GM12878 (cell line): Measurements from ENCODE around the gene FAM217B. TPM values are rescaled to one million over a fixed set of nuclear protein-coding genes. Genes with fewer than 3 reads are reported as not detected.

ENCODE experiments used
- ATAC-seq: fragments of 200-7000 bp; cut with Tn5 transposase; 3 replicates; pipeline ENCODE4 v1.9.1; 2020; ENCODE audit warnings: mild to moderate bottlenecking, moderate library complexity
- BruUV-seq: library from RNA; stranded (reverse); fragments of 400-500 nt; replicated peaks from 2 replicates; lab custom pipeline; 2021; lab: Mats Ljungman, UMichigan
- CTCF ChIA-PET: fragments of 300-600 bp; sonication (Branson Sonifier 250); formaldehyde crosslinking; extraction: SDS; loops from one replicate; lab custom pipeline; 2021; ENCODE audit warnings: inconsistent platforms; lab: Yijun Ruan, JAX
- POLR2A ChIA-PET: fragments of 350-600 bp; formaldehyde crosslinking; extraction: SDS; loops from one replicate; lab custom pipeline; 2021; ENCODE audit warnings: inconsistent platforms; lab: Charles Lee
- RAD21 ChIA-PET: fragments of 300-600 bp; sonication (Branson Sonifier 250); formaldehyde crosslinking; loops from one replicate; lab custom pipeline; 2023; ENCODE audit warnings: antibody characterized with exemption; ENCODE audit not compliant: unreplicated experiment; lab: Charles Lee
- SMC1A ChIA-PET: fragments of 300-600 bp; sonication (Branson Sonifier 250); formaldehyde crosslinking; loops from one replicate; lab custom pipeline; 2023; ENCODE audit not compliant: unreplicated experiment, uncharacterized antibody; lab: Charles Lee
- DNase-seq: peaks from one replicate; pipeline ENCODE4 v3.0.0-alpha.2; 2011; ENCODE audit warnings: low read depth, low spot score
- FAIRE-seq: peaks from 3 replicates; lab custom pipeline; 2011; peaks lifted over from hg19 to GRCh38; lab: Jason Lieb, UNC
- H2AFZ ChIP-seq: 2 replicates; pipeline ENCODE4 v1.6.0; 2011; ENCODE audit warnings: low read depth, low read length, control low read depth; ENCODE audit not compliant: control insufficient read depth
- H3K27ac ChIP-seq: 2 replicates; pipeline ENCODE4 v1.5.1; 2011; ENCODE audit warnings: control low read depth; ENCODE audit not compliant: control insufficient read depth, insufficient read depth
- H3K27me3 ChIP-seq, 2 experiments: replicated peaks in 1 of 2; 2 replicates each; pipeline versions ENCODE4 v1.6.0 to v1.6.1; 2011; ENCODE audit warnings: low read length in 1 of 2; ENCODE audit not compliant: control insufficient read depth in 2 of 2, insufficient read depth in 2 of 2
- H3K36me3 ChIP-seq, 2 experiments: 2 replicates each; pipeline ENCODE4 v1.5.1; 2011; ENCODE audit warnings: low read length in 1 of 2; ENCODE audit not compliant: control insufficient read depth in 2 of 2, insufficient read depth in 2 of 2
- H3K4me1 ChIP-seq: 2 replicates; pipeline ENCODE4 v1.6.1; 2011; ENCODE audit warnings: mild to moderate bottlenecking, low read length, moderate library complexity, mixed read lengths; ENCODE audit not compliant: control insufficient read depth, insufficient read depth
- H3K4me2 ChIP-seq: 2 replicates; pipeline ENCODE4 v1.6.0; 2011; ENCODE audit warnings: control low read depth; ENCODE audit not compliant: control insufficient read depth, insufficient read depth
- H3K4me3 ChIP-seq: fragments of 200-600 bp; sonication (generic); 2 replicates; pipeline ENCODE4 v1.5.1; 2016
- H3K79me2 ChIP-seq: 2 replicates; pipeline ENCODE4 v1.6.0; 2011; ENCODE audit warnings: low read length; ENCODE audit not compliant: control insufficient read depth, insufficient read depth
- H3K9ac ChIP-seq: 2 replicates; pipeline ENCODE4 v1.8.0; 2011; ENCODE audit warnings: low read length, control low read depth, mixed read lengths; ENCODE audit not compliant: control insufficient read depth, insufficient read depth
- H3K9me3 ChIP-seq: replicated peaks from 3 replicates; pipeline ENCODE4 v1.5.1; 2011; ENCODE audit warnings: mild to moderate bottlenecking, low read length; ENCODE audit not compliant: control insufficient read depth, insufficient read depth
- H4K20me1 ChIP-seq: 2 replicates; pipeline ENCODE4 v1.6.0; 2011; ENCODE audit not compliant: control insufficient read depth, insufficient read depth
- BCL11A ChIP-seq: IDR thresholded peaks from 2 replicates; pipeline ENCODE4 v1.6.1; 2011; ENCODE audit warnings: low read depth, low read length
- BHLHE40 ChIP-seq, 2 experiments: fragments of 450-650 bp in 1 of 2; IDR thresholded peaks; 2 replicates each; pipeline ENCODE4 v1.6.1; 2011 to 2017; ENCODE audit warnings: low read depth in 2 of 2, borderline replicate concordance in 1 of 2, improper control_type of control experiment in 1 of 2, low read length in 1 of 2, mild to moderate bottlenecking in 1 of 2
- BRCA1 ChIP-seq: IDR thresholded peaks from 2 replicates; pipeline ENCODE4 v1.6.1; 2011; ENCODE audit warnings: low read depth, low read length, improper control_type of control experiment
- ESRRA ChIP-seq: IDR thresholded peaks from 2 replicates; pipeline ENCODE4 v1.6.1; 2012; ENCODE audit warnings: mild to moderate bottlenecking, low read length, improper control_type of control experiment
- HDAC6 ChIP-seq: fragments of 200-600 bp; sonication (generic); IDR thresholded peaks from one replicate; pipeline ENCODE4 v1.8.0; 2017; ENCODE audit warnings: antibody characterized with exemption; ENCODE audit not compliant: unreplicated experiment
- NFIC ChIP-seq: IDR thresholded peaks from 2 replicates; pipeline ENCODE4 v1.6.1; 2012; ENCODE audit warnings: low read depth, mild to moderate bottlenecking, inconsistent platforms, low read length, moderate library complexity
- NR2F1 ChIP-seq: fragments of 450-650 bp; conservative IDR thresholded peaks from 2 replicates; pipeline ENCODE4 v1.6.1; 2017; ENCODE audit warnings: mild to moderate bottlenecking
- PAX8 ChIP-seq: fragments of 450-650 bp; IDR thresholded peaks from 2 replicates; pipeline ENCODE4 v1.6.1; 2017; ENCODE audit warnings: mild to moderate bottlenecking, moderate library complexity
- RBBP5 ChIP-seq: fragments of 200-600 bp; sonication (generic); conservative IDR thresholded peaks from 2 replicates; pipeline ENCODE4 v1.6.1; 2016
- SMARCA5 ChIP-seq: fragments of 450-650 bp; IDR thresholded peaks from 2 replicates; pipeline ENCODE4 v1.6.1; 2017; ENCODE audit warnings: mild to moderate bottlenecking
- STAT1 ChIP-seq: fragments of 450-650 bp; conservative IDR thresholded peaks from 2 replicates; pipeline ENCODE4 v1.6.1; 2014; ENCODE audit warnings: antibody characterized with exemption, mild to moderate bottlenecking
- SUZ12 ChIP-seq: fragments of 200-600 bp; sonication (generic); IDR thresholded peaks from one replicate; pipeline ENCODE4 v1.6.1; 2018; ENCODE audit warnings: antibody characterized with exemption, mild to moderate bottlenecking; ENCODE audit not compliant: unreplicated experiment
- TCF7 ChIP-seq: IDR thresholded peaks from 2 replicates; pipeline ENCODE4 v1.6.1; 2014; ENCODE audit warnings: antibody characterized with exemption, borderline replicate concordance
- YY1 ChIP-seq: IDR thresholded peaks from 2 replicates; pipeline ENCODE4 v1.6.1; 2011; ENCODE audit warnings: low read depth, mild to moderate bottlenecking, low read length
- WGBS: methylation state at CpG from one replicate; pipeline ENCODE4 v1.1.6; 2016; ENCODE audit warnings: low lambda C conversion rate; ENCODE audit not compliant: insufficient replicate concordance, insufficient coverage; ENCODE audit errors: missing lambda C conversion rate; 5-methylcytosine and 5-hydroxymethylcytosine counted together
- in situ Hi-C: fragments of 300-500 bp; cut with MboI; formaldehyde crosslinking; loops from 9 replicates; pipeline ENCODE4 v1.14.3; 2018; ENCODE audit warnings: mixed read lengths
- intact Hi-C: fragments of 100-400 bp; cut with micrococcal nuclease; formaldehyde crosslinking; loops from one replicate; pipeline ENCODE4 v1.14.2; 2022; ENCODE audit not compliant: unreplicated experiment
- polyA plus RNA-seq, 11 experiments: library from polyadenylated mRNA; depleted of rRNA in 4 of 11; unstranded in 6 of 11; stranded (reverse) in 5 of 11; fragments of >200 nt; fragmentation: Nextera tagmentation in 4 of 11; fragmentation: Illumina TruSeq in 1 of 11; extraction: Ambion mirVana in 4 of 11; extraction: Trizol in 1 of 11; gene quantifications; 1 replicate in 1 of 11; 2 replicates in 10 of 11; pipeline versions ENCODE4 v1.2.1 to v1.2.3, GENCODE V29; 2011 to 2016; ENCODE audit warnings: inconsistent platforms in 2 of 11, missing spikeins in 2 of 11, low read depth in 1 of 11
- total RNA-seq, 4 experiments: library from RNA; depleted of rRNA in 3 of 4; stranded (reverse); fragments of >200 nt in 3 of 4; fragmentation: Illumina TruSeq in 1 of 4; extraction: Trizol in 1 of 4; gene quantifications; 2 replicates each; pipeline versions ENCODE4 v1.2.1 to v1.2.3, GENCODE V29; 2013 to 2021
- TF ChIP-seq, protein P1 (sequence below): fragments of 450-650 bp; IDR thresholded peaks from 2 replicates; pipeline ENCODE4 v1.6.1; 2017; ENCODE audit warnings: mild to moderate bottlenecking, moderate library complexity
- TF ChIP-seq, protein P2 (sequence below): fragments of 450-650 bp; IDR thresholded peaks from 2 replicates; pipeline ENCODE4 v1.6.1; 2018; ENCODE audit warnings: borderline replicate concordance, mild to moderate bottlenecking; ENCODE audit not compliant: partially characterized antibody
- TF ChIP-seq, protein P3 (sequence below): IDR thresholded peaks from 2 replicates; pipeline ENCODE4 v1.6.1; 2012; ENCODE audit warnings: low read depth, low read length, improper control_type of control experiment

Gene FAM217B
- total and polyA plus RNA-seq, 10 of the 15 experiments (the other 5 are each of a cell fraction or from before 2014, with no cell fraction given) = 6.3 to 18.3 (median 10.6) TPM

DNA sequence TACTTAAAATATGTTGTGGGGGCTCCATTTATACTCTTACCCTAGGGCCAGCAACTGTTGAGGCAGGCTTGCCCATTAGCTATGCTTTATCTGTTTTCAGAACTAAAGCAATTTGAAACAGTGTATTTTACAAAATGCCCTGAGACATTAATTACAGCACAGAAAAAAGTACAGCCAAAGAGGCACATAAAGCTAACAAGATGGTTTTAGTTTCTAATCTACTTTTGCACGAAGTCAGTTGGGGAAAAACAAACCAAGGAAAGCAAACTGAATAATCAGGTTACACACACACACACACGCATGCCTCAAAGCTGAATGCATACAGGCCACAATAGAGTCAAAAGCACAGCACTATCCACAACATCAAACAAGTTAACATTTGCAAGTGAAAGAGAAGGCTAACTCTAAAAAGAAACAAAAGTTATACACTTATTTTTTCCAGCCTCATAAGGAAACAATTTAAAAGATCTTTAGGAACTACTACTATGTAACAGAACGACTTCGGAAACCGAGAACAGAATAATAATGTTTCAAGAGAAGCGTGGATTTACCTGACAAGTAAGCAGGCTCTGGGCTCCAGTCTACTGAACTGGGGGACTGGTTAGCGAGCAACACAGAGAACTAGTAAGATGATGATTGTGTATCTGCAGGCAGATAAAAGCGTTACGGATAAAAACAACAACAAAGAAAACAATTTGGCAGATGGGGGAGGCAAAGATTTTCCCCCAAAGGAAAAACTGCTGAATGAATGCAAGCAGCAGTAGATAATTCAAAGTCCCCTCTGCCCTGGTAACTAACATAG lies 8.5 kb upstream of the FAM217B start:
- WGBS = 78% methylated on average over 9 of the region's 9 CpGs
- intact Hi-C loops = no loop called here
- H4K20me1 ChIP-seq = no peaks in the 10 kb centered on the region
- RAD21 ChIA-PET = no interaction called here
- in situ Hi-C loops = no loop called here
- H3K4me1 ChIP-seq = no peaks in the 10 kb centered on the region; the same call in 1 of the 2 replicates
- no peaks in the 10 kb centered on the region for H3K36me3 ChIP-seq
- DNase-seq = no peak
- CTCF ChIA-PET = interaction anchor here (1.0 to 1.1 kb wide), 2 partner anchors 8 to 331 kb away, joined by 3 to 4 read pairs; partner anchors contain the start of genes FAM217B and PPP1R3D
- H3K79me2 ChIP-seq = no peaks in the 10 kb centered on the region
- SMC1A ChIA-PET = no interaction called here
- ATAC-seq = no peak
- H3K9me3 ChIP-seq = no peaks in the 10 kb centered on the region
- no peak overlapping the region for H2AFZ ChIP-seq
- BruUV-seq = no TSS peak
- POLR2A ChIA-PET = no interaction called here
- no peak for FAIRE-seq
- no peak overlapping the region for H3K4me2 ChIP-seq
- H3K9ac ChIP-seq = no peak overlapping the region
- no peaks in the 10 kb centered on the region; a peak in 1 of 4 replicates for H3K27me3 ChIP-seq
- no peak overlapping the region for H3K4me3 ChIP-seq
- H3K27ac ChIP-seq = no peak overlapping the region
- TF ChIP-seq PAX8 = no peak
- TF ChIP-seq SMARCA5 = no peak
- no peak for TF ChIP-seq SUZ12
- no peak for TF ChIP-seq BCL11A
- TF ChIP-seq BHLHE40 (IDR thresholded peaks at IDR 0.05; ENCODE audit: borderline replicate concordance in 1 of 2, low read depth in 2 of 2, low read length in 1 of 2) = no peak
- no peak for TF ChIP-seq TCF7
- TF ChIP-seq, protein P1, sequence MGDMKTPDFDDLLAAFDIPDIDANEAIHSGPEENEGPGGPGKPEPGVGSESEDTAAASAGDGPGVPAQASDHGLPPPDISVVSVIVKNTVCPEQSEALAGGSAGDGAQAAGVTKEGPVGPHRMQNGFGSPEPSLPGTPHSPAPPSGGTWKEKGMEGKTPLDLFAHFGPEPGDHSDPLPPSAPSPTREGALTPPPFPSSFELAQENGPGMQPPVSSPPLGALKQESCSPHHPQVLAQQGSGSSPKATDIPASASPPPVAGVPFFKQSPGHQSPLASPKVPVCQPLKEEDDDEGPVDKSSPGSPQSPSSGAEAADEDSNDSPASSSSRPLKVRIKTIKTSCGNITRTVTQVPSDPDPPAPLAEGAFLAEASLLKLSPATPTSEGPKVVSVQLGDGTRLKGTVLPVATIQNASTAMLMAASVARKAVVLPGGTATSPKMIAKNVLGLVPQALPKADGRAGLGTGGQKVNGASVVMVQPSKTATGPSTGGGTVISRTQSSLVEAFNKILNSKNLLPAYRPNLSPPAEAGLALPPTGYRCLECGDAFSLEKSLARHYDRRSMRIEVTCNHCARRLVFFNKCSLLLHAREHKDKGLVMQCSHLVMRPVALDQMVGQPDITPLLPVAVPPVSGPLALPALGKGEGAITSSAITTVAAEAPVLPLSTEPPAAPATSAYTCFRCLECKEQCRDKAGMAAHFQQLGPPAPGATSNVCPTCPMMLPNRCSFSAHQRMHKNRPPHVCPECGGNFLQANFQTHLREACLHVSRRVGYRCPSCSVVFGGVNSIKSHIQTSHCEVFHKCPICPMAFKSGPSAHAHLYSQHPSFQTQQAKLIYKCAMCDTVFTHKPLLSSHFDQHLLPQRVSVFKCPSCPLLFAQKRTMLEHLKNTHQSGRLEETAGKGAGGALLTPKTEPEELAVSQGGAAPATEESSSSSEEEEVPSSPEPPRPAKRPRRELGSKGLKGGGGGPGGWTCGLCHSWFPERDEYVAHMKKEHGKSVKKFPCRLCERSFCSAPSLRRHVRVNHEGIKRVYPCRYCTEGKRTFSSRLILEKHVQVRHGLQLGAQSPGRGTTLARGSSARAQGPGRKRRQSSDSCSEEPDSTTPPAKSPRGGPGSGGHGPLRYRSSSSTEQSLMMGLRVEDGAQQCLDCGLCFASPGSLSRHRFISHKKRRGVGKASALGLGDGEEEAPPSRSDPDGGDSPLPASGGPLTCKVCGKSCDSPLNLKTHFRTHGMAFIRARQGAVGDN = no peak
- TF ChIP-seq HDAC6 = no peak
- TF ChIP-seq, protein P2, sequence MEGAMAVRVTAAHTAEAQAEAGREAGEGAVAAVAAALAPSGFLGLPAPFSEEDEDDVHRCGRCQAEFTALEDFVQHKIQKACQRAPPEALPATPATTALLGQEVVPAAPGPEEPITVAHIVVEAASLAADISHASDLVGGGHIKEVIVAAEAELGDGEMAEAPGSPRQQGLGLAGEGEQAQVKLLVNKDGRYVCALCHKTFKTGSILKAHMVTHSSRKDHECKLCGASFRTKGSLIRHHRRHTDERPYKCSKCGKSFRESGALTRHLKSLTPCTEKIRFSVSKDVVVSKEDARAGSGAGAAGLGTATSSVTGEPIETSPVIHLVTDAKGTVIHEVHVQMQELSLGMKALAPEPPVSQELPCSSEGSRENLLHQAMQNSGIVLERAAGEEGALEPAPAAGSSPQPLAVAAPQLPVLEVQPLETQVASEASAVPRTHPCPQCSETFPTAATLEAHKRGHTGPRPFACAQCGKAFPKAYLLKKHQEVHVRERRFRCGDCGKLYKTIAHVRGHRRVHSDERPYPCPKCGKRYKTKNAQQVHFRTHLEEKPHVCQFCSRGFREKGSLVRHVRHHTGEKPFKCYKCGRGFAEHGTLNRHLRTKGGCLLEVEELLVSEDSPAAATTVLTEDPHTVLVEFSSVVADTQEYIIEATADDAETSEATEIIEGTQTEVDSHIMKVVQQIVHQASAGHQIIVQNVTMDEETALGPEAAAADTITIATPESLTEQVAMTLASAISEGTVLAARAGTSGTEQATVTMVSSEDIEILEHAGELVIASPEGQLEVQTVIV = no peak
- TF ChIP-seq, protein P3, sequence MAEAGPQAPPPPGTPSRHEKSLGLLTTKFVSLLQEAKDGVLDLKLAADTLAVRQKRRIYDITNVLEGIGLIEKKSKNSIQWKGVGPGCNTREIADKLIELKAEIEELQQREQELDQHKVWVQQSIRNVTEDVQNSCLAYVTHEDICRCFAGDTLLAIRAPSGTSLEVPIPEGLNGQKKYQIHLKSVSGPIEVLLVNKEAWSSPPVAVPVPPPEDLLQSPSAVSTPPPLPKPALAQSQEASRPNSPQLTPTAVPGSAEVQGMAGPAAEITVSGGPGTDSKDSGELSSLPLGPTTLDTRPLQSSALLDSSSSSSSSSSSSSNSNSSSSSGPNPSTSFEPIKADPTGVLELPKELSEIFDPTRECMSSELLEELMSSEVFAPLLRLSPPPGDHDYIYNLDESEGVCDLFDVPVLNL = no peak
- TF ChIP-seq NR2F1 = no peak
- no peak for TF ChIP-seq RBBP5
- TF ChIP-seq STAT1 = no peak
- TF ChIP-seq NFIC = no peak
- TF ChIP-seq YY1 = no peak
- no peak for TF ChIP-seq ESRRA
- no peak for TF ChIP-seq BRCA1
